Measurements from ENCODE around the gene CR1. TPM values are rescaled to one million over a fixed set of nuclear protein-coding genes. Genes with fewer than 3 reads are reported as not detected.

Gene CR1
- total and polyA plus RNA-seq, 9 of the 15 experiments (the other 6 are each of a cell fraction or from before 2014, with no cell fraction given) = 0.07 to 0.47 (median 0.18) TPM

DNA sequence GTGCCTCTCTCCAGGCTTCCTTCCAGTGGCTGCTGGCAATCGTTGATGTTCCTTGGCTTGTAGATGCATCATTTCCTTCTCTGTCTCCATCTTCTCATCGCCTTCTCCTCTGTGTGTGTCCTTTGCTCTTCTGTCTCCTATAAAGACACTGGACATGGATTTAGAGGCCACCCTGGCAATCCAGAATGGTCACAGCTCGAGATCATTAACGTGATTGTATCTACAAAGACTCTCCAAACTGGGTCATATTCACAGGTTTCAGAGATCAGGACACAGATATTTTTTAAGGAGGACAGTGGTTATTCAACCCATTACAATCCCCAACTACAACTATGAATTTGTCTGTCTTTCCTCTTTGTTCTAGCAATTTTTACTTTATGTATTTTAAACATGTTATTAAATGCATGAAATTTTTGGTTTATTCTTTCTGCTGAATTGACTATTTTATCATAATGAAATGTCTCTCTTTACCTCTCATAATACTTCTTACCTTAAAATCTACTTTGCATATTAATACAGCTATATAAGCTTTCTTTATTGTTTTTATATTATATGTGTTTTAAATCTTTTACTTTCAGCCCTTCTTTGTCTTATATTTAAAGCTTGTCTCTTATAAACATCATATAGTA lies 22.8 kb downstream of the CR1 start:
- 20% methylated on average over 4 of the region's 4 CpGs for WGBS (ENCODE audit: insufficient coverage, low coverage, missing lambda C conversion rate)
- no TSS peak for BruUV-seq (replicated peaks)
- no peaks in the 10 kb centered on the region for H4K20me1 ChIP-seq (replicated peaks; ENCODE audit: control insufficient read depth, insufficient read depth, low read length)
- H3K9ac ChIP-seq (ENCODE audit: insufficient read depth in 1 of 2, low read depth in 2 of 2, low read length in 2 of 2) = peak overlapping the region; percentile 56 to 84; a peak in 3 of 4 replicates
- DNase-seq (ENCODE audit: extremely low read depth in 1 of 4, low spot score in 3 of 4) (peak in 1 of 4 experiments; percentile 52), ATAC-seq (0 out of 3 replicates have a peak, but pooled peaks have one; percentile 2), FAIRE-seq (peak; percentile 37)
- ChIA-PET POLR2A (interaction anchor here (0.6 to 1.8 kb wide), 6 partner anchors 19 to 398 kb away, joined by 3 to 8 read pairs (median 4); partner anchors contain the start of genes CD55 and CR1L), CTCF (ENCODE audit: low intra/inter-chr PET ratio) (interaction anchor here (0.6 kb wide), 1 partner anchor 19 kb away, joined by 3 read pairs; no protein-coding TSS in a partner anchor)
- no peaks in the 10 kb centered on the region for H3K79me2 ChIP-seq (ENCODE audit: control insufficient read depth, insufficient read depth, low read length)
- no peaks in the 10 kb centered on the region for H3K9me1 ChIP-seq (ENCODE audit: control insufficient read depth, insufficient read depth, low read length)
- H3K4me3 ChIP-seq = no peak overlapping the region
- in situ Hi-C loops (cut with MboI) (loop anchor here (25.0 kb wide), 1 partner anchor 906 kb away; the partner anchor contains the start of gene EIF2D), intact Hi-C loops (cut with micrococcal nuclease) (no loop called here)
- peak overlapping the region; percentile 67 for H3K4me2 ChIP-seq (ENCODE audit: insufficient read depth, low read length)
- peak overlapping the region; percentile 93 for H2AFZ ChIP-seq (ENCODE audit: low read depth, low read length)
- peaks cover 12% of the 10 kb centered on the region for H3K9me3 ChIP-seq (replicated peaks; ENCODE audit: control insufficient read depth, insufficient read depth, low read depth, low read length)
- H3K27me3 ChIP-seq (ENCODE audit: control insufficient read depth in 2 of 2, insufficient read depth in 2 of 2, low read length in 2 of 2) = no peaks in the 10 kb centered on the region
- H3K27ac ChIP-seq (ENCODE audit: extremely low read depth, low read depth, low read length) = peak overlapping the region; percentile 92
- peaks cover 13 to 25% of the 10 kb centered on the region in 2 experiments; a peak in 4 of 5 replicates for H3K4me1 ChIP-seq (replicated peaks in 1 of 2; ENCODE audit: control insufficient read depth in 2 of 2, insufficient read depth in 2 of 2, low read length in 2 of 2)
- no peaks in the 10 kb centered on the region for H3K36me3 ChIP-seq (ENCODE audit: control insufficient read depth, insufficient read depth, low read length)
- no peak for TF ChIP-seq MTA3 (IDR thresholded peaks at IDR 0.05; ENCODE audit: borderline replicate concordance)
- TF ChIP-seq, protein P1, sequence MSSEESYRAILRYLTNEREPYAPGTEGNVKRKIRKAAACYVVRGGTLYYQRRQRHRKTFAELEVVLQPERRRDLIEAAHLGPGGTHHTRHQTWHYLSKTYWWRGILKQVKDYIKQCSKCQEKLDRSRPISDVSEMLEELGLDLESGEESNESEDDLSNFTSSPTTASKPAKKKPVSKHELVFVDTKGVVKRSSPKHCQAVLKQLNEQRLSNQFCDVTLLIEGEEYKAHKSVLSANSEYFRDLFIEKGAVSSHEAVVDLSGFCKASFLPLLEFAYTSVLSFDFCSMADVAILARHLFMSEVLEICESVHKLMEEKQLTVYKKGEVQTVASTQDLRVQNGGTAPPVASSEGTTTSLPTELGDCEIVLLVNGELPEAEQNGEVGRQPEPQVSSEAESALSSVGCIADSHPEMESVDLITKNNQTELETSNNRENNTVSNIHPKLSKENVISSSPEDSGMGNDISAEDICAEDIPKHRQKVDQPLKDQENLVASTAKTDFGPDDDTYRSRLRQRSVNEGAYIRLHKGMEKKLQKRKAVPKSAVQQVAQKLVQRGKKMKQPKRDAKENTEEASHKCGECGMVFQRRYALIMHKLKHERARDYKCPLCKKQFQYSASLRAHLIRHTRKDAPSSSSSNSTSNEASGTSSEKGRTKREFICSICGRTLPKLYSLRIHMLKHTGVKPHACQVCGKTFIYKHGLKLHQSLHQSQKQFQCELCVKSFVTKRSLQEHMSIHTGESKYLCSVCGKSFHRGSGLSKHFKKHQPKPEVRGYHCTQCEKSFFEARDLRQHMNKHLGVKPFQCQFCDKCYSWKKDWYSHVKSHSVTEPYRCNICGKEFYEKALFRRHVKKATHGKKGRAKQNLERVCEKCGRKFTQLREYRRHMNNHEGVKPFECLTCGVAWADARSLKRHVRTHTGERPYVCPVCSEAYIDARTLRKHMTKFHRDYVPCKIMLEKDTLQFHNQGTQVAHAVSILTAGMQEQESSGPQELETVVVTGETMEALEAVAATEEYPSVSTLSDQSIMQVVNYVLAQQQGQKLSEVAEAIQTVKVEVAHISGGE (CRISPR knock-in tag; IDR thresholded peaks at IDR 0.05) = peak in 1 of 3 experiments; percentile 7; a peak in 1 of 6 replicates
- TF ChIP-seq GABPB2 (CRISPR knock-in tag; conservative IDR thresholded peaks at IDR 0.05) = no peak
- no peak for TF ChIP-seq MEF2A (IDR thresholded peaks at IDR 0.05; ENCODE audit: control insufficient read depth, low read depth, low read length)
- TF ChIP-seq ZNF586 (CRISPR knock-in tag; conservative IDR thresholded peaks at IDR 0.05) = no peak
- TF ChIP-seq MAFF (IDR thresholded peaks at IDR 0.05; ENCODE audit: low read length) = peak; percentile 67; the same call in 1 of the 2 replicates
- TF ChIP-seq ZNF316 (IDR thresholded peaks at IDR 0.05) = peak; percentile 99
- no peak for TF ChIP-seq TEAD1 (CRISPR knock-in tag; IDR thresholded peaks at IDR 0.05)
- peak; percentile 13; the same call in 1 of the 2 replicates for TF ChIP-seq NFRKB (IDR thresholded peaks at IDR 0.05; ENCODE audit: low read depth)
- TF ChIP-seq MAZ (CRISPR knock-in tag; conservative IDR thresholded peaks at IDR 0.05 in 1 of 2, IDR thresholded peaks at IDR 0.05 in 1 of 2) = peak in 1 of 2 experiments; percentile 25; a peak in 1 of 4 replicates
- TF ChIP-seq, protein P2, sequence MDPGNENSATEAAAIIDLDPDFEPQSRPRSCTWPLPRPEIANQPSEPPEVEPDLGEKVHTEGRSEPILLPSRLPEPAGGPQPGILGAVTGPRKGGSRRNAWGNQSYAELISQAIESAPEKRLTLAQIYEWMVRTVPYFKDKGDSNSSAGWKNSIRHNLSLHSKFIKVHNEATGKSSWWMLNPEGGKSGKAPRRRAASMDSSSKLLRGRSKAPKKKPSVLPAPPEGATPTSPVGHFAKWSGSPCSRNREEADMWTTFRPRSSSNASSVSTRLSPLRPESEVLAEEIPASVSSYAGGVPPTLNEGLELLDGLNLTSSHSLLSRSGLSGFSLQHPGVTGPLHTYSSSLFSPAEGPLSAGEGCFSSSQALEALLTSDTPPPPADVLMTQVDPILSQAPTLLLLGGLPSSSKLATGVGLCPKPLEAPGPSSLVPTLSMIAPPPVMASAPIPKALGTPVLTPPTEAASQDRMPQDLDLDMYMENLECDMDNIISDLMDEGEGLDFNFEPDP (CRISPR knock-in tag; IDR thresholded peaks at IDR 0.05) = no peak
- TF ChIP-seq MAFK (IDR thresholded peaks at IDR 0.05; ENCODE audit: low read length) = peak; percentile 50; the same call in 1 of the 2 replicates
- TF ChIP-seq ELF2 (CRISPR knock-in tag; IDR thresholded peaks at IDR 0.05) = no peak
- TF ChIP-seq RBFOX2 (IDR thresholded peaks at IDR 0.05; ENCODE audit: low read depth, low read length) = no peak
- TF ChIP-seq ZNF197 (CRISPR knock-in tag; IDR thresholded peaks at IDR 0.05; ENCODE audit: low read depth) = peak; percentile 36; the same call in 1 of the 2 replicates
- 0 out of 2 replicates have a peak, but pooled peaks have one; percentile 23 for TF ChIP-seq ZNF766 (CRISPR knock-in tag; conservative IDR thresholded peaks at IDR 0.05)
